ENCODE measurements around the gene KLHL2. TPM values are rescaled to one million over a fixed set of nuclear protein-coding genes. Genes with fewer than 3 reads are reported as not detected.

The KLHL2 gene
- total and polyA plus RNA-seq, 8 donors, result 4.1 to 12.2 (median 6.9) TPM

DNA sequence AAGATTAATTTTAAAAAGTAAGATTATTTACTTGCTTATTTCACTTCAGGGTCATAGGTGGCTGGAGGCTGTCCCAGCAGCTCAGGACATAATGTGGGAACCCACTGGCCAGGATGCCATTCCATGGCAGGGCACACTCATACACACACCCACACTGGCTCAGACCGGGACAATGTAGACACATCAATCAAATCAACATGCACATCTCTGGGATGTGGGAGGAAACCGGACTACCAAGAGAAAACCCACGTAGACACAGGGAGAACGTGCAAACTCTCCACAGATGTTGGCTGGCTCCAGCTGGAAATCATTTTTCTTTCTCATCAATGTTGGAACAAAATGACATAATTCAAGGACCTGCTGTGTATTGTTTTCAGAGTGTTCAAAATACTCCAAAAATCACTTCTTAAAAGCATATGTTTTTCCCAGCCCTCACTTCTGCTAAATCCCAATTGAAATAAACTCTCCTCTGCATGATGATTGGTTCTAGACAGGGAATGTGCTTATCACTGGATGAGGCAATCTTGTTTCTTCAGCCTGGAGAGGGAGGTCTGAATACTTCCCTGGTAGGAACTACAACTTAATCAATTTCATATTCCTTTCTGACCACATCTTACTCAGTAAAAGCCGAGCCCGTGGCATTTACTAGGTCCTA is 152.8 kb downstream of the KLHL2 start:
- Histone ChIP-seq H3K9me3 (no peaks in the 10 kb centered on the region), H3K27ac (no peak overlapping the region), H3K4me3 (no peak overlapping the region), H3K36me3 (no peaks in the 10 kb centered on the region), H3K27me3 (no peaks in the 10 kb centered on the region), H3K4me1 (no peaks in the 10 kb centered on the region)
- ATAC-seq (peak in 1 of 4 donors; percentile 24), DNase-seq (no peak), FAIRE-seq (no peak)
- TF ChIP-seq, protein P1, sequence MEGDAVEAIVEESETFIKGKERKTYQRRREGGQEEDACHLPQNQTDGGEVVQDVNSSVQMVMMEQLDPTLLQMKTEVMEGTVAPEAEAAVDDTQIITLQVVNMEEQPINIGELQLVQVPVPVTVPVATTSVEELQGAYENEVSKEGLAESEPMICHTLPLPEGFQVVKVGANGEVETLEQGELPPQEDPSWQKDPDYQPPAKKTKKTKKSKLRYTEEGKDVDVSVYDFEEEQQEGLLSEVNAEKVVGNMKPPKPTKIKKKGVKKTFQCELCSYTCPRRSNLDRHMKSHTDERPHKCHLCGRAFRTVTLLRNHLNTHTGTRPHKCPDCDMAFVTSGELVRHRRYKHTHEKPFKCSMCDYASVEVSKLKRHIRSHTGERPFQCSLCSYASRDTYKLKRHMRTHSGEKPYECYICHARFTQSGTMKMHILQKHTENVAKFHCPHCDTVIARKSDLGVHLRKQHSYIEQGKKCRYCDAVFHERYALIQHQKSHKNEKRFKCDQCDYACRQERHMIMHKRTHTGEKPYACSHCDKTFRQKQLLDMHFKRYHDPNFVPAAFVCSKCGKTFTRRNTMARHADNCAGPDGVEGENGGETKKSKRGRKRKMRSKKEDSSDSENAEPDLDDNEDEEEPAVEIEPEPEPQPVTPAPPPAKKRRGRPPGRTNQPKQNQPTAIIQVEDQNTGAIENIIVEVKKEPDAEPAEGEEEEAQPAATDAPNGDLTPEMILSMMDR (IDR thresholded peaks at IDR 0.05), result no peak
- 45 to 53% methylated on average over 6 of the region's 6 CpGs for WGBS, 2 donors
- intact Hi-C loops (cut with DNase I), result loop anchor here in 1 of 3 donors (10.0 kb wide), 1 partner anchor 115 kb away; no protein-coding TSS in a partner anchor

GRCh38 chr4:165360985-165361670 is 153.8 kb downstream of the KLHL2 start:
- intact Hi-C loops (cut with DNase I), result loop anchor here in 1 of 3 donors (10.0 kb wide), 1 partner anchor 114 kb away; no protein-coding TSS in a partner anchor
- Histone ChIP-seq H3K27ac (no peak overlapping the region), H3K36me3 (no peaks in the 10 kb centered on the region), H3K4me1 (no peaks in the 10 kb centered on the region), H3K27me3 (no peaks in the 10 kb centered on the region), H3K9me3 (no peaks in the 10 kb centered on the region), H3K4me3 (no peak overlapping the region)
- 77 to 86% methylated on average over 7 of the region's 7 CpGs for WGBS, 2 donors
- FAIRE-seq, result no peak
- TF ChIP-seq, protein P1 (IDR thresholded peaks at IDR 0.05), result no peak
- no peak for DNase-seq
- ATAC-seq, result no peak

GRCh38 chr4:165361810-165362209 is 154.4 kb downstream of the KLHL2 start:
- Histone ChIP-seq H3K9me3 (no peaks in the 10 kb centered on the region), H3K4me1 (no peaks in the 10 kb centered on the region), H3K36me3 (no peaks in the 10 kb centered on the region), H3K4me3 (no peak overlapping the region), H3K27ac (no peak overlapping the region), H3K27me3 (no peaks in the 10 kb centered on the region)
- TF ChIP-seq, protein P1 (IDR thresholded peaks at IDR 0.05), result no peak
- DNase-seq, result no peak
- FAIRE-seq, result no peak
- ATAC-seq, result no peak
- 69 to 70% methylated on average over 2 of the region's 2 CpGs for WGBS, 2 donors
- intact Hi-C loops (cut with DNase I), result loop anchor here in 1 of 3 donors (10.0 kb wide), 1 partner anchor 113 kb away; no protein-coding TSS in a partner anchor

GRCh38 chr4:165364452-165365080 is 157.2 kb downstream of the KLHL2 start:
- DNase-seq, result no peak
- TF ChIP-seq, protein P1 (IDR thresholded peaks at IDR 0.05), result no peak
- Histone ChIP-seq H3K27ac (no peak overlapping the region), H3K4me3 (no peak overlapping the region), H3K36me3 (no peaks in the 10 kb centered on the region), H3K27me3 (no peaks in the 10 kb centered on the region), H3K9me3 (no peaks in the 10 kb centered on the region), H3K4me1 (no peaks in the 10 kb centered on the region)
- peak in 1 of 4 donors; percentile 32 for ATAC-seq
- 71 to 73% methylated on average over 2 of the region's 2 CpGs for WGBS, 2 donors
- intact Hi-C loops (cut with DNase I), result loop anchor here in 1 of 3 donors (10.0 kb wide), 1 partner anchor 110 kb away; no protein-coding TSS in a partner anchor
- FAIRE-seq, result no peak
